Fibroblast of the aortic adventitia (primary cell): ENCODE results near the gene TMEM163. TPM values are rescaled to one million over a fixed set of nuclear protein-coding genes. Genes with fewer than 3 reads are reported as not detected.

Experiments
- DNase-seq: peaks from one replicate; pipeline ENCODE4 v3.0.0-alpha.2; 2010; ENCODE audit warnings: low read depth
- H3K4me3 ChIP-seq: 2 replicates; pipeline ENCODE4 v1.5.1; 2011; ENCODE audit warnings: low read depth, mild to moderate bottlenecking, control low read depth, low read length, moderate library complexity
- CTCF ChIP-seq: IDR thresholded peaks from 2 replicates; pipeline ENCODE4 v1.5.1; 2011; ENCODE audit warnings: mild to moderate bottlenecking, low read length, control low read depth, inconsistent platforms; ENCODE audit not compliant: insufficient read depth
- total RNA-seq: library from RNA; depleted of rRNA; stranded (reverse); fragments of >200 nt; gene quantifications from 2 replicates; pipeline ENCODE4 v1.2.3, GENCODE V29; 2012; ENCODE audit warnings: low replicate concordance

TMEM163 gene
- total RNA-seq, 1 donor: not detected

GRCh38 chr2:134502104-134502503, 216.7 kb downstream of the TMEM163 start:
- no peak overlapping the region for H3K4me3 ChIP-seq
- DNase-seq: no peak
- no peak for TF ChIP-seq CTCF

GRCh38 chr2:134501476-134502091, 217.2 kb downstream of the TMEM163 start:
- no peak for DNase-seq
- no peak for TF ChIP-seq CTCF
- H3K4me3 ChIP-seq: no peak overlapping the region

- DNase-seq: peak; percentile 1
- no peak overlapping the region for H3K4me3 ChIP-seq
- no peak for TF ChIP-seq CTCF
Measured at GRCh38 chr2:134500211-134500935, 218.4 kb downstream of the TMEM163 start.

- H3K4me3 ChIP-seq: no peak overlapping the region
- DNase-seq: no peak
- no peak for TF ChIP-seq CTCF
Measured at GRCh38 chr2:134499307-134499926, 219.4 kb downstream of the TMEM163 start.

GRCh38 chr2:134498654-134499053, 220.1 kb downstream of the TMEM163 start:
- TF ChIP-seq CTCF: no peak
- H3K4me3 ChIP-seq: no peak overlapping the region
- no peak for DNase-seq

GRCh38 chr2:134493797-134494196, 225.0 kb downstream of the TMEM163 start:
- no peak overlapping the region for H3K4me3 ChIP-seq
- no peak for DNase-seq
- TF ChIP-seq CTCF: no peak
